NCI-H69 (cell line): Measurements from ENCODE around the gene TRIM34.
"Not testable (repeated sequence)": the region's sequence is repeated elsewhere in the genome, so short reads cannot be mapped to it uniquely, and the experiment has no call there.

ENCODE experiments used
- DNase-seq: peaks from one replicate; lab custom pipeline; 2025; lab: John Stamatoyannopoulos, UW

TRIM34 gene

GRCh38 chr11:5684036-5684645 lies 59.3 kb downstream of the TRIM34 start:
- DNase-seq, result no peak

- no peak for DNase-seq
Observed at GRCh38 chr11:5684646-5685362, 60.0 kb downstream of the TRIM34 start, which contains the start of gene TRIM5. Gene TRIM5 (minus strand): TSS chr11:5685074. CDS start chr11:5680177, 4,897 bp downstream.

GRCh38 chr11:5686426-5686825 lies 61.6 kb downstream of the TRIM34 start:
- no peak for DNase-seq

GRCh38 chr11:5688482-5688881 lies 63.7 kb downstream of the TRIM34 start:
- DNase-seq, result no peak

DNA sequence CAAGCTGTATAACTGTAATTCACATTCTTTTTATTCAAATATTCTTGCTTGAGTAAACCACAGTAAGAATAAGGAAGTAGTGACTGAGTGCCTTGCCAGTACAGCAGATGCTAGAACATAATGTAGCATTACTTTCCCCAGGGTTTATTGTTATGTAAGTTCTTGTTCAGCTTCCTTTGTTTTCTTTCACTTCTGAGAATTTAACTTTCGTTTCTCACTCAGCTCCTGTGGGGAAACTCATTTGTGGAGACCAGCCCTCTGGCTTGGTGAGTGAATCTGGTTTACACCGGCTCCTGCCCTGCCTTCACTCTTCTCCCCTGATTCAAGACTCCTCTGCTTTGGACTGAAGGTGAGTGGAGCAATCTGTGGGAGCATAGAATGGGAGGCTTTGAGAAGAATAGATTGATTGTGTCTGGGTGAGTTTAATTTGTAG lies 64.8 kb downstream of the TRIM34 start, which contains the start of gene TRIM22:
Gene TRIM22, plus strand, starts transcription at position 240 of the 433 bp plus-strand sequence. CDS start 6,443 bp downstream, outside the sequence.
- no peak for DNase-seq

GRCh38 chr11:5690216-5690615 lies 65.4 kb downstream of the TRIM34 start:
- no peak for DNase-seq

DNA sequence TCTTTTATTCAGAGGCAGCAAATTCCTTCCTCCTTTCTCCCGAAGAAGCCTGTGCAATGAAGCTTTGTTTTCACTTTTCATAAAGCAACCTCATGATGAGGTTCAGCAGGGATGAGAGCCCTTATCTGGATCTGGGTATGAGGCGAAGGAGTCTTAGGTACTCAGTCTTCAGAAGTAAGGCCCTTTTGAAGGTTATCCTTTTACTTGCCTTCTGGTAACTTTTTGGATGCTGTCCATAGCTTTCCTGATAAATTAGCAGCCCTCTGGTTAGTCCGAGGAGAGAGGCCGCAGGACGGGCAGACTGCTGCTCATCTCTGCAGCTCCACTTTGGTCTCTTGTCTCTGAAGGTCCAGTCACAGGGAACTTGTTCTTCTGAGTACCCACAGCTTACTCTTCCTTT lies 65.9 kb downstream of the TRIM34 start:
- DNase-seq, result no peak

- DNase-seq, result not testable (repeated sequence)
Observed at GRCh38 chr11:5691238-5691963, 66.6 kb downstream of the TRIM34 start.

- DNase-seq, result no peak
Observed at GRCh38 chr11:5691964-5692361, 67.2 kb downstream of the TRIM34 start.
